H1 (cell line): Measurements from ENCODE around the gene GFRA3. TPM values are rescaled to one million over a fixed set of nuclear protein-coding genes. Genes with fewer than 3 reads are reported as not detected.
A peak's percentile ranks its signal among the peaks of the same experiment; 100 is the strongest.

Experiments
- CTCF ChIA-PET: fragments of 300-600 bp; sonication (Branson Sonifier 250); formaldehyde crosslinking; loops from one replicate; lab custom pipeline; 2021; ENCODE audit not compliant: partially characterized antibody; lab: Charles Lee
- POLR2A ChIA-PET: fragments of 300-600 bp; sonication (Branson Sonifier 250); formaldehyde crosslinking; loops from one replicate; lab custom pipeline; 2021; ENCODE audit warnings: inconsistent platforms; ENCODE audit not compliant: partially characterized antibody; lab: Charles Lee
- DNase-seq, 2 experiments: peaks; one replicate each; pipeline versions ENCODE4 v3.0.0 to v3.0.0-alpha.2; 2010 to 2022; ENCODE audit warnings: low spot score in 2 of 2, low read depth in 1 of 2, mixed read lengths in 1 of 2
- FAIRE-seq: peaks from 2 replicates; lab custom pipeline; 2011; peaks lifted over from hg19 to GRCh38; lab: Jason Lieb, UNC
- H2AFZ ChIP-seq: 2 replicates; pipeline ENCODE4 v1.8.1; 2012; ENCODE audit warnings: low read length, inconsistent platforms
- H2AK5ac ChIP-seq: 2 replicates; pipeline ENCODE4 v1.6.1; 2013; ENCODE audit warnings: low read depth, low read length
- H2BK120ac ChIP-seq: replicated peaks from 2 replicates; pipeline ENCODE3; 2013; ENCODE audit warnings: low read depth, low read length, inconsistent platforms
- H2BK12ac ChIP-seq: 2 replicates; pipeline ENCODE4 v1.6.1; 2013; ENCODE audit warnings: low read depth, low read length
- H2BK15ac ChIP-seq: 2 replicates; pipeline ENCODE4 v1.6.1; 2013; ENCODE audit warnings: low read length
- H2BK20ac ChIP-seq: 2 replicates; pipeline ENCODE4 v1.6.1; 2013; ENCODE audit warnings: low read length
- H2BK5ac ChIP-seq: 2 replicates; pipeline ENCODE4 v1.6.1; 2013; ENCODE audit warnings: low read depth, low read length
- H3K14ac ChIP-seq: 2 replicates; pipeline ENCODE4 v1.6.1; 2013; ENCODE audit warnings: inconsistent platforms; ENCODE audit not compliant: insufficient read length
- H3K18ac ChIP-seq: 2 replicates; pipeline ENCODE4 v1.6.1; 2013; ENCODE audit warnings: low read length; ENCODE audit errors: extremely low read depth
- H3K23ac ChIP-seq: 2 replicates; pipeline ENCODE4 v1.6.1; 2013; ENCODE audit warnings: inconsistent platforms; ENCODE audit not compliant: insufficient read length
- H3K23me2 ChIP-seq: 2 replicates; pipeline ENCODE4 v1.6.1; 2013; ENCODE audit warnings: low read depth, low read length
- H3K27ac ChIP-seq: 2 replicates; pipeline ENCODE4 v1.6.1; 2011; ENCODE audit warnings: low read depth, low read length, inconsistent platforms
- H3K27me3 ChIP-seq, 4 experiments: replicated peaks in 1 of 4; 1 replicate in 1 of 4; 2 replicates in 3 of 4; pipeline versions ENCODE4 v1.6.1 to v1.8.1; 2011 to 2013; ENCODE audit warnings: low read length in 3 of 4, mild to moderate bottlenecking in 3 of 4, inconsistent platforms in 2 of 4, mixed read lengths in 2 of 4, moderate library complexity in 1 of 4; ENCODE audit not compliant: control insufficient read depth in 3 of 4, insufficient read depth in 3 of 4; ENCODE audit errors: extremely low read depth in 1 of 4
- H3K36me3 ChIP-seq, 4 experiments: 2 replicates each; pipeline versions ENCODE4 v1.6.1 to v1.8.1; 2011 to 2013; ENCODE audit warnings: mild to moderate bottlenecking in 4 of 4, low read length in 3 of 4, moderate library complexity in 2 of 4, control low read depth in 1 of 4, inconsistent platforms in 1 of 4; ENCODE audit not compliant: insufficient read depth in 4 of 4, control insufficient read depth in 2 of 4
- H3K4ac ChIP-seq: replicated peaks from 2 replicates; pipeline ENCODE3; 2013; ENCODE audit warnings: low read length, low read depth, mixed read lengths, inconsistent platforms; ENCODE audit not compliant: insufficient read length
- H3K4me1 ChIP-seq, 4 experiments: replicated peaks in 1 of 4; 1 replicate in 1 of 4; 2 replicates in 3 of 4; pipeline versions ENCODE4 v1.6.1 to v1.8.1; 2011 to 2013; ENCODE audit warnings: low read length in 3 of 4, inconsistent platforms in 2 of 4, mixed read lengths in 1 of 4; ENCODE audit not compliant: insufficient read depth in 4 of 4, control insufficient read depth in 3 of 4
- H3K4me2 ChIP-seq, 2 experiments: 2 replicates each; pipeline versions ENCODE4 v1.6.1 to v1.8.1; 2011 to 2013; ENCODE audit warnings: low read depth in 2 of 2, low read length in 2 of 2, control low read depth in 1 of 2, inconsistent platforms in 1 of 2, mild to moderate bottlenecking in 1 of 2; ENCODE audit not compliant: insufficient read depth in 1 of 2
- H3K4me3 ChIP-seq, 4 experiments: fragments of 200-600, 300-600 bp in 1 of 4; sonication (generic), shearing (Covaris generic), sonication (Bioruptor Twin) in 1 of 4; 2 replicates each; pipeline versions ENCODE4 v1.5.1 to v1.8.1; 2011 to 2016; ENCODE audit warnings: low read length in 4 of 4, low read depth in 3 of 4, control low read depth in 2 of 4, inconsistent platforms in 2 of 4, mild to moderate bottlenecking in 2 of 4, mixed read lengths in 1 of 4, moderate library complexity in 1 of 4; ENCODE audit not compliant: insufficient read depth in 2 of 4; ENCODE audit errors: extremely low read depth in 1 of 4
- H3K56ac ChIP-seq: replicated peaks from 2 replicates; pipeline ENCODE3; 2013; ENCODE audit warnings: low read depth, mild to moderate bottlenecking, mixed read lengths, low read length, inconsistent platforms; ENCODE audit not compliant: insufficient read length
- H3K79me1 ChIP-seq: 2 replicates; pipeline ENCODE4 v1.6.1; 2013; ENCODE audit warnings: low read depth, low read length, control low read depth
- H3K79me2 ChIP-seq, 2 experiments: 2 replicates each; pipeline versions ENCODE4 v1.6.1 to v1.8.1; 2012 to 2013; ENCODE audit warnings: low read length in 2 of 2, mild to moderate bottlenecking in 2 of 2, inconsistent platforms in 1 of 2; ENCODE audit not compliant: insufficient read depth in 2 of 2, control insufficient read depth in 1 of 2
- H3K9ac ChIP-seq, 4 experiments: replicated peaks in 1 of 4; 1 replicate in 1 of 4; 2 replicates in 3 of 4; pipeline versions ENCODE4 v1.6.1 to v1.8.1; 2011 to 2013; ENCODE audit warnings: low read depth in 3 of 4, low read length in 3 of 4, control low read depth in 2 of 4, mild to moderate bottlenecking in 2 of 4, moderate library complexity in 2 of 4, inconsistent platforms in 1 of 4; ENCODE audit errors: extremely low read depth in 1 of 4
- H3K9me3 ChIP-seq, 2 experiments: 2 replicates each; pipeline versions ENCODE4 v1.6.1 to v1.8.1; 2012 to 2013; ENCODE audit warnings: mild to moderate bottlenecking in 2 of 2, moderate library complexity in 2 of 2, control low read depth in 1 of 2, inconsistent platforms in 1 of 2, low read depth in 1 of 2, low read length in 1 of 2, mixed read lengths in 1 of 2; ENCODE audit not compliant: insufficient read depth in 2 of 2
- H4K20me1 ChIP-seq, 2 experiments: replicated peaks in 1 of 2; 2 replicates each; pipeline versions ENCODE3 to v1.8.1; 2011 to 2013; ENCODE audit warnings: inconsistent platforms in 2 of 2, low read length in 2 of 2, mild to moderate bottlenecking in 1 of 2; ENCODE audit not compliant: insufficient read depth in 2 of 2, control insufficient read depth in 1 of 2
- H4K5ac ChIP-seq: 2 replicates; pipeline ENCODE4 v1.6.1; 2013; ENCODE audit warnings: low read length, low read depth, mixed read lengths, inconsistent platforms; ENCODE audit not compliant: insufficient read length
- H4K8ac ChIP-seq: 2 replicates; pipeline ENCODE4 v1.8.0; 2013; ENCODE audit warnings: mild to moderate bottlenecking, moderate library complexity, low read length, inconsistent platforms; ENCODE audit not compliant: insufficient read depth; ENCODE audit errors: extremely low read depth
- H4K91ac ChIP-seq: replicated peaks from 2 replicates; pipeline ENCODE3; 2013; ENCODE audit warnings: low read length, mixed read lengths, inconsistent platforms; ENCODE audit not compliant: insufficient read length
- ASH2L ChIP-seq: fragments of 200-600, 300-600 bp; sonication (generic); IDR thresholded peaks from one replicate; pipeline ENCODE4 v1.7.1; 2017; ENCODE audit warnings: low read length
- ATF2 ChIP-seq: IDR thresholded peaks from 2 replicates; pipeline ENCODE4 v1.6.1; 2012; ENCODE audit warnings: low read length, inconsistent platforms
- BRCA1 ChIP-seq: IDR thresholded peaks from 2 replicates; pipeline ENCODE4 v1.6.1; 2012; ENCODE audit warnings: low read depth, low read length, improper control_type of control experiment
- CBX5 ChIP-seq: fragments of 300-800, 300-1000 bp; sonication (generic); IDR thresholded peaks from 2 replicates; pipeline ENCODE4 v1.7.1; 2016; ENCODE audit warnings: antibody characterized with exemption, low read length, low read depth
- E2F6 ChIP-seq: IDR thresholded peaks from 2 replicates; pipeline ENCODE4 v1.6.1; 2012; ENCODE audit warnings: inconsistent platforms
- KDM5A ChIP-seq: fragments of 200-600 bp; IDR thresholded peaks from 2 replicates; pipeline ENCODE4 v1.7.1; 2012; ENCODE audit warnings: mild to moderate bottlenecking, low read length, inconsistent platforms, mixed read lengths
- TBP ChIP-seq: IDR thresholded peaks from 2 replicates; pipeline ENCODE4 v1.6.1; 2011; ENCODE audit warnings: low read depth, low read length, improper control_type of control experiment
- TEAD4 ChIP-seq: IDR thresholded peaks from 2 replicates; pipeline ENCODE4 v1.6.1; 2012; ENCODE audit warnings: low read depth, low read length, inconsistent platforms, mixed read lengths
- YY1 ChIP-seq: IDR thresholded peaks from 2 replicates; pipeline ENCODE4 v1.6.1; 2011; ENCODE audit warnings: low read depth, mild to moderate bottlenecking, low read length
- WGBS, 2 experiments: shearing (Covaris generic) in 1 of 2; methylation state at CpG; one replicate each; pipeline versions ENCODE4 v1.1.6 to v1.1.7; 2013 to 2015; ENCODE audit warnings: low lambda C conversion rate in 2 of 2, mixed read lengths in 2 of 2, inconsistent platforms in 1 of 2, low coverage in 1 of 2, missing lambda C conversion rate in 1 of 2; ENCODE audit not compliant: insufficient replicate concordance in 2 of 2, insufficient coverage in 1 of 2, insufficient read length in 1 of 2; ENCODE audit errors: extremely low coverage in 1 of 2, missing lambda C conversion rate in 1 of 2; 5-methylcytosine and 5-hydroxymethylcytosine counted together
- polyA plus RNA-seq, 7 experiments: library from polyadenylated mRNA; depleted of rRNA in 3 of 7; stranded (reverse) in 5 of 7; unstranded in 2 of 7; fragments of >200 nt in 5 of 7; fragments of 200-250 nt in 2 of 7; gene quantifications; 1 replicate in 5 of 7; 2 replicates in 1 of 7; 4 replicates in 1 of 7; pipeline versions ENCODE4 v1.2.1 to v1.2.3, GENCODE V29; 2011 to 2013; ENCODE audit warnings: missing spikeins in 2 of 7, mixed read lengths in 2 of 7
- total RNA-seq: library from RNA; stranded (reverse); fragmentation: NEBNext Ultra II Directional; extraction: Animal tissue kit (Norgen Biotek cat#: 25700); gene quantifications from 2 replicates; pipeline ENCODE4 v1.2.1, GENCODE V29; 2021
- TF ChIP-seq, protein P1 (sequence below): IDR thresholded peaks from 2 replicates; pipeline ENCODE4 v1.6.1; 2011; ENCODE audit warnings: low read length, improper control_type of control experiment

The GFRA3 gene
- total and polyA plus RNA-seq, 2 of the 8 experiments (the other 6 are each of a cell fraction or from before 2014, with no cell fraction given): 0.88 to 3.4 TPM

DNA sequence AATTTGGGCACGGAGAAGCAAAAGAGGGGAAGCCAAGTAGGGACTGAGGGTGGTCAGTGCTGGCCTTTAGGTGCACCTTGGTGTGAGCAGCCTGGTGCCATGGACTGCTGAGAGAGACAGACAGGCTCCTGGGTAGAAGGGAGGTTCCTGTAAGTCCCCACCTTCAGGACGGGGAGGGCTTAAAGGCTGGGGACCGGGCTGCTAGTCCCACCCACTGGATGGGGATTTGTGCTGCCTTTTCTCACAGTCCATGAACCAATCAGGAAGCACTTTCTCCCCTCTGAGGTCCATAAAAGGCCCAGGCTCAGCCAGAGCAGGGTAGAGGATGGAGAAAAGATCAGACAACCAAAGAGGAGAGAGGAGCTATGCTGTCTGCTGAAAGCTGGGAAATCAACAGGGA, 41.9 kb upstream of the GFRA3 start:
- Histone ChIP-seq H4K8ac (peak overlapping the region; percentile 51), H2BK5ac (no peak overlapping the region), H2AFZ (no peak overlapping the region), H3K79me1 (no peaks in the 10 kb centered on the region), H4K20me1 (no peaks in the 10 kb centered on the region), H3K23me2 (no peaks in the 10 kb centered on the region), H3K18ac (no peak overlapping the region), H2BK15ac (no peak overlapping the region), H3K79me2 (no peaks in the 10 kb centered on the region), H2BK12ac (no peak overlapping the region), H2AK5ac (no peak overlapping the region), H3K36me3 (peaks cover 0 to 25% (median 13%) of the 10 kb centered on the region in 4 experiments; a peak in 4 of 8 replicates), H3K4me2 (no peak overlapping the region), H3K14ac (no peak overlapping the region), H3K9ac (no peak overlapping the region), H3K56ac (no peak overlapping the region), H3K4me1 (no peaks in the 10 kb centered on the region), H3K27ac (no peak overlapping the region), H4K5ac (no peak overlapping the region), H3K27me3 (no peaks in the 10 kb centered on the region), H3K23ac (no peak overlapping the region), H2BK20ac (no peak overlapping the region), H3K4ac (no peak overlapping the region), H2BK120ac (no peak overlapping the region), H4K91ac (no peak overlapping the region), H3K9me3 (no peaks in the 10 kb centered on the region), H3K4me3 (no peak overlapping the region)
- 78% methylated on average over 3 of the region's 3 CpGs; no CpG with 5 or more reads in 1 of the 2 experiments for WGBS, 2 experiments
- FAIRE-seq (no peak), DNase-seq (no peak)
- ChIA-PET CTCF (interaction anchor here (0.9 to 1.3 kb wide), 4 partner anchors 23 to 247 kb away, joined by 3 to 4 read pairs (median 3); no protein-coding TSS in a partner anchor), POLR2A (interaction anchor here (0.8 to 4.1 kb wide), 5 partner anchors 13 to 23 kb away, joined by 3 to 14 read pairs (median 5); partner anchors contain the start of genes CDC25C and FAM53C)
- TF ChIP-seq E2F6: no peak
- no peak for TF ChIP-seq ASH2L
- TF ChIP-seq TEAD4: no peak
- TF ChIP-seq BRCA1: no peak
- TF ChIP-seq TBP: no peak; the same call in 1 of the 2 replicates
- no peak for TF ChIP-seq YY1
- no peak for TF ChIP-seq KDM5A
- TF ChIP-seq, protein P1, sequence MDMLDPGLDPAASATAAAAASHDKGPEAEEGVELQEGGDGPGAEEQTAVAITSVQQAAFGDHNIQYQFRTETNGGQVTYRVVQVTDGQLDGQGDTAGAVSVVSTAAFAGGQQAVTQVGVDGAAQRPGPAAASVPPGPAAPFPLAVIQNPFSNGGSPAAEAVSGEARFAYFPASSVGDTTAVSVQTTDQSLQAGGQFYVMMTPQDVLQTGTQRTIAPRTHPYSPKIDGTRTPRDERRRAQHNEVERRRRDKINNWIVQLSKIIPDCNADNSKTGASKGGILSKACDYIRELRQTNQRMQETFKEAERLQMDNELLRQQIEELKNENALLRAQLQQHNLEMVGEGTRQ: no peak
- TF ChIP-seq ATF2: no peak
- no peak for TF ChIP-seq CBX5
